MV-4-11 (cell line): ENCODE data around the gene TSPOAP1.

Source experiments
- DNase-seq: peaks from one replicate; lab custom pipeline; 2025; lab: John Stamatoyannopoulos, UW

The TSPOAP1 gene

DNA sequence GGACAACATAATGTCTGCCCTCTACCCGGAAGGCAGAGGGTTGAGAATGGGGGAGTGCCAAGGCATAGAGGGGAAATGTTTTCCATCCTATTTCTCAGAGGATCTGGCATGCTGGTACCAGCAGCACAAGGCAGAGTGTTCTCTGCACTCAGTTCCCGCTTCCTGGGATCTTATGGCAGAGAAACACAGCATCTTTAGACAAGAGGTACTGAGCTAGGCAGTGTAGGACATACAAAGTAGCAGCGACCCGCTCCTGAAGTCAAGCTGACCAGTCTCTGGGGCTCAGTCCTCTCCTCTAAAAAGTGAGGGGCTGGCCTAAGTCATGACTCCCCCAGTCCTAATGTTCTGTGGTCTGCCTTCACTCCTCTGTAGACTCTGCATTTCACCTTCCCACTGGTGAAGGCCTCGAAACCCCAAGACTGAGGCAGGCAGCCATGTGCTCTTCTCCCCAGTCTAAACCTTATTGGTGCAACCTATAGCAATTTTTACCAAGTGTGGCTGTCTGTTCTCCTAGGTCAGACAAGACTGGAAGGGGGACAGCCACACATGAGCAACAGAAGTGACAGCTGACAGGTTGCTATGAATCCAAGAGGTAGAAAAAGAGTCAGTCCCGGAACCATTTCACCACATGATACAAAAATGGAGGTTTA is 11.3 kb upstream of the TSPOAP1 start:
- no peak for DNase-seq

DNA sequence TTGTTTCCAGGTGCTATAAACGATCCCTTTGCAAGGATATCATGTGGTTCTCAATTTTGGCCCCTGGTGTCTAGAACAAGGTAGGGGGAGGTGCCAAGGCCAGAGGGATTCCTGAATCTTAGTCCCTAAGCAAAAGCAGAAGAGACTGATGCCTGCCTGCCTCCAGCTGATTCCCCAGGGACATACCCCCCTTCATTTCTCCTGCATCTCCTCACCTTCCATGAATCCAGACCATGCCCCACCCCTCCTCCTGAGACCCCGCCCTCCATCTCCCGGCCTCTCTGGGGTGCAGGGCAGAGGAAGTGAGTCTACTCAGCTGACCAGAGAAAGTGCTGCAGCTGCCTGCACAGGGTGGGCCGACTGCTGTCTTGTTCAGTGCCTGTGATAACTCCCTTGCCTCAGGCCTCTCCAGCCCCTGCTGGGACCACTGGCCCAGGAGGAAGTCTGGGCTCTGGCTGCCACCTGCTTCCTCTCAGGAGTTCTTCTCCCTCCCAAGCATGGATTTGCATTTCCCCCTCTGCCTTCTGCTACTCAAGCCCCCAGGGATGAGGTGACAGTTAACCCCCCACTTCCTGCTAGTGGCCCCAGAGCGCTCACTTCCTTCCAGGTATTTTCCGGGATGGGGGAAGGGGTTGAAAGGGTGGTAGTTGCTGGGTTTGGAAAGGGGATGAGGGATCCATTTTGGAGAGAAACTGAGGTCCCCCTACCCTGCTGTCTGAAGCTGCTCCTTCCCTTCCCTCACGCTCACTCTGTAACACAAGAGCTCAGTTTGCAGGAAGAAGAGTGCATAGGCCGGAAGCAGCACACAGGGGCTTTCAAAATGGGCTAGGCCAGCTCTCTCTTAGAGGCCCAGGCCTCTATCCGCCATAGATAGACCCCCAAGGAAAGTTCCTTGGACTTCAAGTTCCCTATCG is 10.5 kb upstream of the TSPOAP1 start:
- peak; percentile 90 for DNase-seq

DNA sequence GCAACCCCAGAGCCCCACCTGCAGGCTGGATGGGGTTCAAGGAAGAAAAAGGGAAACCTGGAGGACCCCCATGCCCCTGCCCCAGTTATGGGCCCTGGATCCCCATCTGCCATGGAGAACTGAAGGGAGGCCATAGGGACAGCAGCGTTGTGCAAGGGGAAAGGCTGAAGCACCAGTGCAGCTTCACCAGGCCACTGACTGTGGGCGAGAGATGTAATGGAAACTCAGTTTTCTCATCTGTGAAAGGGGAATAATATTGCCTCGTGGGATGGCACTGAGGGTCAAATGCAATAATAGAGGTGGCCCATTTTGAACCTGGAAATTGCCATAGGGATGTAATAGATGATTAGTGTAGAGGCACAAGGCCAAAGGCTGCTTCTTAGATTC is 9.9 kb upstream of the TSPOAP1 start:
- no peak for DNase-seq

DNA sequence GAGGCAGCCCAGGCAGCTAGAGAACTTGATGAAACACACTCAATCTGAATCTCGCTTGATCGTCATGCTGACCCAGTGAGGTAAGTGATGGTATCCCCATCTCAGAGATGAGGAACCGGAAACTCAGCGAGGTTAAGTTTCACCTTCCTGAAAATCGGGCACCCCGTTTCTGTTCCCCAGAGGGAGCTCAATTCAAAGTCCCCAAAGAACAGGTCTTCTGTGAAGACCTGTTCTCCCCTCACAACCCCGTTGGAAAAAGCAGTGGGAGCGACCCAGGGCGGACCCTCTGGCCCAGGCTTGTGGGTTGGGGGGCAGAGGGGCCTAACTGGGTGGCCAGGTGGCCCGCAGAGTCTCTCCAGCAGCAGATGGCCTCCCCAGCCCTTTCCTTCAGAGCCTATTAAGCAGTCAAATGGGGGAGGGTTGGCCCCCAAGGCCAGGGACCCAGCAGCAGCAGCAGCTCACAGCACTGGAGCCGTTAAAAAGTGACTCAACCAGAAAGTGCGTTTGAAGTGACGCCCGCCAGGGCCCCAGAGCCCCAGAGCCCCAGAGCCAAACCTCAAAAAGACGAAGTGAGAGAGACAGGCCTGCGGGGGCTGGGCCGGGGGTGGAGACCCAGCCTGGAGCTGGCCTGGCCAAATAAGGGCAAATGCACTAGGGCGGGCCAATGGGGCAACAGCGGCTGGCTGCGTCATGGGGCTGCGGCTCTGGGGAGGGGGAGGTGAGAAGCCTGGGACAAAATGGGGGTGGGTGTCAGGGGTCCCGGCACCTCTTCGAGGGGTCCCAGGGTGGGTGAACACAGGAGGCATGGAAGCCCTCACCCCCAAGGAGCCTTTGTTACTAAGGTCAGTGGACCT is 9.2 kb upstream of the TSPOAP1 start:
- peak; percentile 98 for DNase-seq

DNA sequence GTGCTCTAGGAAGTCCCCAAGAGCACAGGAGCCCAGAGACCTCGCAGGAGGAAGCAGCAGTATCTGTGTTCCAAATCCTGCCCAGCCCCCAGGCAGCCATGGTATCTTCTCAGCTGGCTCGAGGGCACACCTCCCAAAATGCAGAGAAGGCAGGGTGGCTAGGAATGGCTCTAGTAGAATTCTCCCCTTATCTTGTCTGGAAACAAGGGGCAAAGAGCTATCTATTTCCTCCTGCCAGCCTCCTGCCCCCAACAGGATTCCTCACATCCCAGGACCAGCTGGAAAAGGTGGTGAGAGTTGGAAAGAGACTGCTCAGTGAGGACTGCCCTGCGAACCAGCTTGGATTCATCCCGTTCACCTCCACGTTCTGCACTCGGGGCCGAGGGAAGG is 8.6 kb upstream of the TSPOAP1 start:
- DNase-seq: no peak

DNA sequence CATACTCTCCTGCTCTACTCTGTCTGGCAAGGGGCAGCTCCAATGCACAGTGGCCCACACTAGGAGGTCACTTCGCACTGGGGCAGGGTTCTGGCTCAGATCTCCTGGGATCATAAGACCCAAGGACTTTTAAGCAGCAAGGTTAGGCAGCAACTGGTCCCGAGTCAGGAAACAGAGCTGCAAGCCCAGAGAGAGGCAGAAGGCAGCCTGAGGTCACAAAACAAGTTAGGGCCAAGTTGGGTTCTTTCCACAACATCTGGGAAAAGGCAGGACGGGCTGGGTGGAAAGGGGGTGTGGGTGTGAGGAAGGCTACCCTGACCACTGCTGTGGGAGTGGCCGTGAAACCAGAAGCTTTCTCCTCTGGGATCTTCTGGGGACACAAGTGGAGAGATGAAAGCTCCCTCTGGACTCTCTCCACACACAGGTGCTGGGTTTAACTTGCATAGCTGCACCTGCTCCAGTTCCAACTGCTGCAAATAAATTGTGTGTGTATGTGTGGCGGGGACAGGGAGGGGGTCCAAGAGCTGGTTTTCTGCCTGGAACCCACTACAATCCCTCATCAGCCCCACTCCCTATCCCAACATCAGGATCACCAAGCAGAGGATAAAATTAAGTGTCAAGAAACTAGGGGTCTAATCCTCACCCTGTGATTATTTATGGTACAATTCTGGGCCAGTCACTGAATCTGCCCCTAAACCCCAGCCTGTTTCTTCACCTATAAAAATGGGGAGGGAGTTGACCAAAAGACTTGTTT is 8.0 kb upstream of the TSPOAP1 start:
- no peak for DNase-seq

DNA sequence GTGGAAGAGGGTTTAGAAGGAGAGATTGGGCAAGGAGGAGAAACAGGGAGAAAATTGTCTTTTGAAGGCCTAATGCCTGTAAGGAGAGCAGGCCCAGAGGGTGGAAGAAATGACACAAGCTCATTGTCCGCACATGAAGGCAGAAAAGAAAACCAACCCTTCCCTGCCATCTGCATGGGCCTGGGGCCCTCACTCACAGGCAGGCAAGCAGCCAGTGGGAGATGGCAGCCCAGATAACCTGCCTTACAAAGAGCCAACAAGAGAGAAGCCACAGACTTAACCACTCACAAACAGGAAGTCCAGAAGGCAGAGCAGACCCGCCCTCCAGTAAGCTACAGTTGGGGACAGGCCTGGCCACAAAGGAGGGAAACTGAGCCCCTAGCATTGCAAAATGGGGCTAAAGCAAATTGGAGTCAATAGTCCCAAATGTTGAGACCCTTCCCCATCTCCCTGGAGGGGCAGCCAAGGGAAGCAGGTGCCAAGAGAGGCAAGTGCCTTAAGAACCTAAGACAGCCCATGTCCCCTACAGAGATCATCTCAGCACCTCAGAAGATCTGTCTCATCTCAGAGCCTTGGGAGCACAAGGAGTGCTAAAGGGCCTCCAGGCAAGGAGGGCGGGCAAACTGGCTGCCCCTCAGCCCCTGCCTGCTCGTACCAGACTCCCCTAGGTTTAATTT is 7.3 kb upstream of the TSPOAP1 start:
- peak; percentile 91 for DNase-seq

DNA sequence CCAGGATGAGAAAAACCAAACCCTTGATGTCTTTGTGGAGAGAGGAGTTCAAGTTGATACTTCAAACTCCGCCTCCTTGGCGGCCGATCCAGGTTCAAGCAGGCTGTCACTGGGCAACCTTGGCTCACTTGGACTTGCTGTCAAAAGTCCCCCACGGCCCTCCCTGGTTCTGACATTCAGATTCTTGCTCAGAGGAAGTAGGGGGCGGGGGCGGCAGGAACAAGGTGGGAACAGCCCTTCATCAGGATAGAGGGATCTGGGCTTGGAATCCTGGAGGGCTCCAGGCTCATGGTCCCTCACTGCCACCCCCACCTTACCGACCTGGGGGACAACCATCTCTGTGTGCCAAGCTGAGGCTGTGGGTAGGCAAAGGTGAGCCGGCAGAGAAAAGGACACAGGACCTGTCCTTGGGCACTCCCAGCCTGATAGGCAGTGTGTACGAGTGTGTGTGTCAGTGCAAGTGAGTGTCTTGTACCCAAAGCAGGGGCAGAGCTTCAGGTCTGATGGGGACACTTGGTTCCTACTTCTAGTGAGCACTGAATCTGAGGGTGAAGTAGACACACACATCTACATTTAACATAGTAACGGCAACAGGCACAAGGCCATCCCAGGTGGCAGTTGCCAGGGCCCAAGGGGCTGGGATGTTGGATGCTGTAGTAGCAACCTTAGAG is 6.6 kb upstream of the TSPOAP1 start:
- DNase-seq: no peak

DNA sequence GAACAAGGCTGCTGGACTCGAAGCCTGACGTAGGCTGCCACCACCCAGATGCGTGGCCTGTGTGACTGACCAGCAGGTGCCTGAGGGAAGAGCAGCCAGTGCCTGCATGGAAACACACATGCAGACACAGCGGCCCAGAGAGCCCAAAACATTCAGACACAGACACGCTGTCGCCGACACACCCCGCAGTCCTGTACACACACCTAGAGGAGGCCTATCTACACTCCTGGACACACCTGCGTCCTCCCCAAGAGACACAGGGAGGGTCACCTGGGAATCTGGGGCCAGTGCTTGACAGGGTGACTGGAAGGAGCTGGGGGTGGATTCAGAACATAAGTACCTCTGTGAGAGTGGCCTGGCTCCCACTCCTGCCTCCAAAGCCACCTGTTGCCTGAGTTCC is 6.1 kb upstream of the TSPOAP1 start:
- DNase-seq: no peak

DNA sequence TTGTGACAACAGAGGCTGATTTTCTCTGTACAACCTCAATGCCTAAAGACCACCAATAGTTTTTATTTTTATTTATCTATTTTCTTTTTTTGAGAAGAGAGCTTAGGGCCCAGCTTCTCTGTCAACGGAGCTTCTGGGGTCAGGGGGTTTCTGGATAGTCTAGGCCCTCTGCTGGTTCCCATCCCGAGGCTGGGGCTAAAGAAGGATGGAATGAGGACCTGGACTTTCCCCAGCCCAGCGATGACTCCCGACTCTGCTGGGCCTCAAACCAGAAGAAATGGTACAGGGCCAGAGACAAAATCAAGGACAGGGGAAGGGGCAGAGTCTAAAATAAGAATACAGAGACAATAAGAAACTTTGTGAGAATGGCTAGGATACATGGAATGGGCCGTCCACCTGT is 5.7 kb upstream of the TSPOAP1 start:
- DNase-seq: no peak

DNA sequence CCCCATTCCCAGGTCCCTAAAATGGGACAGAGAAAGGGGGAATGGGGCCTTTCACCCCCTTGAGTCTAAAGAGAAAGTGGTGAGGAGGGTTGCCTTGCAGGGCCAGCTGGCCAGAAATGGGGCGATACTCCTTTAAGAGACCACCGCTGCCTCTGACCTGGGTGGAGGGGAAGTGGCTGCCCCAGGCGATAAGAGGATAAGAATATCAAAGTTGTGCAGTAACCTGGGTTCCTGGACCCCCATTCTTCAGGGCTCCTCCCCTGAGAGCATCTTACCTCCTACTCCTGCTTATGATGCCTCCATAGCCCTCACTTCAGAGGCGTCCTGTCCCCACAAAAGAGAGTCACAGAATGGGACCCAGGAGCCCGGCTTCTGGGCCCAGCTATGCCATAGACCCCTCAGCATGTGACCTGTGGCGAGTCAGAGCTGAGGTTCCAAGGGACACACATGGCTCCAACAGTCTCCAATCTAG is 5.2 kb upstream of the TSPOAP1 start:
- DNase-seq: no peak

DNA sequence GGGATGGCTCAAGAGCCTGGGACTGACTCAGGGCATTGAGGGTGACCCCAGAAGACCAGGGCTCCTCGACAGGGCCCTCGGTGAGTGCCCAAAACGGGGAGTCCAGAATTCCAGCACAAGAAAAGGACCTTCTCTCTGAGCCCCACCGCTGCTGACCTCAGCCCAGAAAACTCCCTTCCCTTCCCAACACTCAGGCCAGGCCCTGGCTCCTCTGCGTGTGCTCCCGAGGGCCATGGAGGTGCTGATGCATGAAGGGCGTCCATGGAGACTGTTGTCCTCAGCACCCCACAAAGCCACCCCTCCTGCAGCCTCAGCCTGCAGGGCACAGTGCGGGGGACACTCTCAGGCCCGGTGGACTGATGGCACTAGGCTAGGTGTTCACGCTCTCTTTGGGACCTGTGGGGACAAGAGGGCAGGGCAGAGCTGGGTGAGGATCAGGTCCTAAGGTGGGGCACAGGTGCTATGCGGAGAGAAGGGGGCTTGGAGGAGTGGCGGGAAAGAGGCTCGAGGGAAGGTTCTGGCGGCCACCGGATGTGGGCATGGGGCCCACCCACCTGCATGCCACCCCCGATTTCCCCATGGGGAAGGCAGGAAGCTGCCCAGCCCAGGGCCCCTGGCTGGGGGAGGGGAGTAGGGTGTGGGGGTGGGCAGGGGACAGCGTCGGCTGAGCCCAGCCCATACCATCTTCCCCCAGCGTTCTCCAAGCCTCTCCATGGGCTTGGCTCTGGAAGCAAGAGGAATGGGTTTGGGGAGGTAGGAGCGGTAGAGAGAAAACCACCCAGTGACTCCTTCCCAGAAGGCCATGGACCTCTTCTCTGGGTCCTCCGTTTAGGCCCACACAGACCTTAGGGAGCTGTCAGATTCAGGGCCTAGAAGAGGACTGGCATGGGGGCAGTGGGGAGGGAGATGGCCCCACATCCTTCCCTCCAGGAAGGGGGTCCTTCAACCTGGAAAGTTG is 4.5 kb upstream of the TSPOAP1 start:
- no peak for DNase-seq

DNA sequence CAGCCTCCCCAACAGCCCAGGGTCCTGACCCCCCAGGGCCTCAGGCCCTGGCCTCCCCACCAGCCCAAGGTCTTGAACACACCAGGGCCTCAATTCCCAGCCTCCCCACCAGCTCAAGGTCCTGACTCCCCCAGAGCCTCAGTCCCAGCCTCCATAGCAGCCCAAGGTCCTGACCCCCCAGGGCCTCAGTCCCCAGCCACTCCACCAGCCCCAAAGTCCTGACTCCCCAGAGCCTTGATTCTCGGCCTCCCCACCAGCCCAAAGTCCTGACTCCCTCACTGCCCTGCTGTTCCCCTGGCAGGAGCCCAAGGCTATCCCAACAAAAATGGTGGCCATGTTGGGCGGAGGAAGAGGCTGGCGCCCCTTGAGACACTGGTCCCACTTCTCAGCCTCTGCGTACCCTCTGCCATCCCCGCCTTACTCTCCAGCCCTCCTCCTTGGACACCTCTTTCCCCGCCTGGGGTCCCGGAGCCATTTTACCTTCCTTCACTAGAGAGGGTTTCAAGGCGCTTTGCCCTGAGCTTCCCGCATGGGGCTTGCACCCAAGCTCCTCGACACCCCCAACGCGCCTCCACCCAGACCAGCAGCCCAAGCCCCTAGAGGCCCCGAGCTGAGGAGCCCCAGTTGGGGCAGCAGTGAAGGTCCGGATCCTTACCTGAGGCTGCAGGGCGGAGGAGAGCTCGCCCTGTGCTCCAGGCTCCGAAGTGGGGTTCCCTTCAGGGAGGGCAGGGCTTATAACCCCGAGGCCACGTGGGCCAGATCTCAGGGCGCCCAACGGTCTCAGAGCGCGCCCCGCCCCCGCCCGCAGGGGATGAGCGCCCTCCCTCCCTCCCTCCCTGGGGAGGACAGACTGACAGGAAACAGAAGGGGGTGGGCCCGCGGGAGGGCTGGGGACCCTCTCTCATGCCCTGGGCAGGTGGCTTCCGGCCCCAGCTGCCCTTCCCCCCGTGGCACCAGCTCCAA is 3.5 kb upstream of the TSPOAP1 start:
- peak; percentile 90 for DNase-seq

DNA sequence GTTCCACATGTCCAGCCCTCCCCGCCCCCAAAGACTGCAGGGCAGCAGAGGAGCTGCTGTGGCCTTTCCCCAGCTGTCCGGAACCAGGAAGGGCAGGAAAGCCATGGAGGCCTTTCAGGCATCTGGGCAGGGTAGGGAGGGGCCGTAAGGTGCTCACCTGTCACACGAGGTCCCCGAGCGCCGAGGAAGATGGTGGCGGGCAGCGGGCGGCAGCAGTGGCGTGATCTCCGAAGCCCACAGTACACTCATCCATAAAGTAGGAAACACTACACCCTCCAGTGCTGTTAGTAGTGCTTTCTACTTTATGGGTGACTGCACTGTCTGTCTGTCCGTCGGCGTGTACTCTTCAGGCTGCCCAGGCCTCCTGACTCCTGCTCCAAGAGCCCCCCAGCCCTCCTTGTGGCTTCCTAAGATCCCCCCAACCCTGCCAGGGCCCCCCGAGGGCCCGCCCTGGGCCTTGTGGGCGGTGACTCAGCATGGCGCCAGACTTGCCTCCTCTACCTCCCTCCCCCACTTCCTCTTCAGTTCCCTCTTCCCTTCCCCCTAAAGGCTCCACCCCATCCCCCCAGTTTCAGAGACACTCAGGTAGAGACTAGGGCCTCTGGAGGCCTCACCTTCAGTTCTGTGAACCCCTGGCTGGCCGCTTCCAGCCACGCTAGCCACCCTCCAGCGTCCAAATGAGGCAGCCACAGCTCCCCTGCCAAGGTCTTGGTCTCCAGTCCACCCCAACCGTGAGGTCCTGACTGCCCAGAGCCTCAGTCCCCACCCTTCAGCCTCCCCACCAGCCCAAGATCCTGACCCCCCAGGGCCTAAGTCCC is 2.6 kb upstream of the TSPOAP1 start:
- DNase-seq: no peak

DNA sequence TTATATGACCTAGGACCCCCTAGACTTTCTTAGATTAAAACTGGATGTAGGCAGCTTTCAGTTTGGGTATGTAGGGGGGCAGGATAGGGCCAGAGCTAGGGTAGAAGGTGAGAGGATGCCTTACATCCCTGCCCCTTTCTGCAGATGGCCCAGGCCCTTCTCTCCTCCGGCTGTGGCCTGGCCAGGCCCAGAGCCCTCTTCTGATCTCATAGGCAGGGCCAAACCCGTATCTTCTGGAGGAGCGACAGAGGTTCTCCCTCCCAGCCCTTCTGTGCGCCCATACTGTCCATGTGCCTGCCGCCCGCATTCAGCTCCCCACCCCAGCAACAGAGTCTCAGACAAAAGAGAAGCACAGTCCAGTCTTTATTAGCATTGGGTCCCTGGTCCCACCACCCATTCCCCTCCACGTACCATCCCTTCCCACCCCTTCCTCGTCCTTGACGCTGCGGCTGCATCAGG is 2.0 kb upstream of the TSPOAP1 start:
- no peak for DNase-seq

DNA sequence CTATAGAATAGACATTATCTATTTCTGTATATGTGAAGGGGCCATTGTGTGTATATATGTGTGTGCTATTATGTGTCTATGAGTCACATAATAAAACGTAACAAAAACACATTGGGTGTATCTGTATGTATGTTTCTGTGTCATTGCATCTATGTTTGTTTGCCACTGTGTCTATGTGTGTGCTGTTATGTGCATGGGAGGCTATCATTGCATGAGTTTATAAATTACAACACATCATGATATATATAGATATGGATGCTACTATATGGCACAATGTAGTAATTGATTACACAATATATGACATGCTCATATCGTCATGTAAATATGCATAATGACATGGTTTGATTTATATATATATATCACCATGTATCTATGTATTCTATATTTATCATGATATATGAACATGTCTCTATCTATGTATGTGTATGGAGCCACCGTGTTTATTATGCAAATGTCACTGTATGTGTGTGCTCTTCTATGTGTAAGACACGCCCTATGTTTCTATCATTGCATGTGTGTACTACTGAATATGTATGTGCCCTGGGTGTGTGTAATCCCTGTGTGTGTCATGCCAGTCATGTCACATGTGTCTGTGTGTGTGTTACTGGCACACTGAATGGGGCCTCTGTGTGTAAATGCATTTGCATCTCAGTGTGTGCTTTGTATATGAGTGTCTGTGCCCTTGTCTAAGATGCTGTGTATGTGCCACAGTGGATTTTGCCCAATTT is 1.4 kb upstream of the TSPOAP1 start:
- no peak for DNase-seq
